Kidney (tissue), 14 donors: ENCODE data around the gene CCR6. TPM values are rescaled to one million over a fixed set of nuclear protein-coding genes. Genes with fewer than 3 reads are reported as not detected.

Experiments
- DNase-seq, 5 donors: peaks; one replicate each; pipeline ENCODE4 v3.0.0-alpha.2; 2013 to 2020
- FAIRE-seq: peaks from 2 replicates; lab custom pipeline; 2012; peaks lifted over from hg19 to GRCh38; lab: Jason Lieb, UNC
- H3K27ac ChIP-seq, 2 donors: one replicate each; pipeline ENCODE4 v1.7.0; 2013; ENCODE audit warnings: low read depth in 2 of 2, low read length in 2 of 2, inconsistent platforms in 1 of 2
- H3K27me3 ChIP-seq: one replicate; pipeline ENCODE4 v1.7.1; 2013; ENCODE audit warnings: low read length, inconsistent platforms; ENCODE audit not compliant: control insufficient read depth, insufficient read depth
- H3K36me3 ChIP-seq, 3 donors: one replicate each; pipeline versions ENCODE4 v1.7.0 to v1.7.1; 2013; ENCODE audit warnings: low read length in 3 of 3, control low read depth in 1 of 3, inconsistent platforms in 1 of 3; ENCODE audit not compliant: insufficient read depth in 3 of 3, control insufficient read depth in 2 of 3
- H3K4me1 ChIP-seq, 3 donors: one replicate each; pipeline versions ENCODE4 v1.7.0 to v1.7.1; 2013; ENCODE audit warnings: low read length in 3 of 3, inconsistent platforms in 1 of 3, low read depth in 1 of 3; ENCODE audit not compliant: control insufficient read depth in 2 of 3, insufficient read depth in 2 of 3
- H3K4me3 ChIP-seq, 3 donors: one replicate each; pipeline versions ENCODE4 v1.7.0 to v1.8.1; 2013; ENCODE audit warnings: low read length in 3 of 3, control low read depth in 1 of 3, inconsistent platforms in 1 of 3
- H3K9ac ChIP-seq, 3 donors: one replicate each; pipeline versions ENCODE4 v1.7.0 to v1.7.1; 2013; ENCODE audit warnings: low read length in 3 of 3, control low read depth in 1 of 3, inconsistent platforms in 1 of 3
- H3K9me3 ChIP-seq, 3 donors: one replicate each; pipeline versions ENCODE4 v1.7.0 to v1.7.1; 2013; ENCODE audit warnings: low read length in 3 of 3, control low read depth in 1 of 3, inconsistent platforms in 1 of 3; ENCODE audit not compliant: control insufficient read depth in 2 of 3, insufficient read depth in 1 of 3
- intact Hi-C: fragments of 100-400 bp; cut with DNase I; formaldehyde crosslinking; loops from one replicate; pipeline ENCODE4 v1.11.1; 2022
- polyA plus RNA-seq: library from polyadenylated mRNA; stranded (reverse); fragments of 350-450 nt; fragmentation: Illumina TruSeq; extraction: RNeasy Lipid Tissue Mini Kit (QIAGEN cat#74804); gene quantifications from one replicate; pipeline ENCODE4 v1.2.3, GENCODE V29; 2014; ENCODE audit warnings: low read depth, low replicate concordance; ENCODE audit not compliant: insufficient read depth
- total RNA-seq: library from RNA; stranded (reverse); fragmentation: NEBNext Ultra II Directional; extraction: Animal tissue kit (Norgen Biotek cat#: 25700); gene quantifications from one replicate; pipeline ENCODE4 v1.2.1, GENCODE V29; 2021
- TF ChIP-seq, protein P1 (sequence below): IDR thresholded peaks from 3 replicates; pipeline ENCODE4 v1.5.1; 2012; ENCODE audit warnings: mild to moderate bottlenecking, moderate library complexity, borderline replicate concordance; ENCODE audit not compliant: insufficient read depth; ENCODE audit errors: extremely low read depth
- donor health status: control.
- donor health status: control.
- donor health status: control.
- donor health status: control.
- donor health status: control.
- donor health status: DM: yes; HTN: yes; CAD: no.
- donor health status: Normal renal cell carcinoma (clear cell type).

The CCR6 gene
- total and polyA plus RNA-seq, 2 donors from 2014 or later: 0.43 to 0.54 TPM

DNA sequence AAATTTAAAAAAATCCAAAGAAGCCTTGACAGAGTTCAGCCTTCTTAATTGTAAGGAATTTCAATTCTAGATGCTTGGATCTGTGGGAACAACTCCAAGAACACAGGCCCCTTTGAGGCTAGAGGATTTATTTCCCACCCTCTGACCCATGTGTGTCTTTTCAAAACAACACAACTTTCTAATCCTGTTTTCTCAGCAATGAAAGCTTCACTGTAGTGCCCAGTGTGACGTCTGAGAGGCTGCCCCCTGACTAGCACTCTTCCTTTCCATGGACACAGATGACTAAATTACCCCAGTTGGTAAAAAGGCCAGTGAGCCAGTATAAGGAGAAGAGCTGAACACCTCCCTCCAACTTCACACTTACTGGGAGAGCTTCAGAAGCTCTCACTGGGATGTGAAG is 16.5 kb upstream of the CCR6 start:
- Histone ChIP-seq H3K36me3 (no peaks in the 10 kb centered on the region), H3K4me3 (no peak overlapping the region), H3K9ac (no peak overlapping the region), H3K9me3 (no peaks in the 10 kb centered on the region), H3K4me1 (no peaks in the 10 kb centered on the region), H3K27me3 (no peaks in the 10 kb centered on the region), H3K27ac (no peak overlapping the region)
- peak in 3 of 5 donors; percentile 41 to 70 (median 68) for DNase-seq
- TF ChIP-seq, protein P1, sequence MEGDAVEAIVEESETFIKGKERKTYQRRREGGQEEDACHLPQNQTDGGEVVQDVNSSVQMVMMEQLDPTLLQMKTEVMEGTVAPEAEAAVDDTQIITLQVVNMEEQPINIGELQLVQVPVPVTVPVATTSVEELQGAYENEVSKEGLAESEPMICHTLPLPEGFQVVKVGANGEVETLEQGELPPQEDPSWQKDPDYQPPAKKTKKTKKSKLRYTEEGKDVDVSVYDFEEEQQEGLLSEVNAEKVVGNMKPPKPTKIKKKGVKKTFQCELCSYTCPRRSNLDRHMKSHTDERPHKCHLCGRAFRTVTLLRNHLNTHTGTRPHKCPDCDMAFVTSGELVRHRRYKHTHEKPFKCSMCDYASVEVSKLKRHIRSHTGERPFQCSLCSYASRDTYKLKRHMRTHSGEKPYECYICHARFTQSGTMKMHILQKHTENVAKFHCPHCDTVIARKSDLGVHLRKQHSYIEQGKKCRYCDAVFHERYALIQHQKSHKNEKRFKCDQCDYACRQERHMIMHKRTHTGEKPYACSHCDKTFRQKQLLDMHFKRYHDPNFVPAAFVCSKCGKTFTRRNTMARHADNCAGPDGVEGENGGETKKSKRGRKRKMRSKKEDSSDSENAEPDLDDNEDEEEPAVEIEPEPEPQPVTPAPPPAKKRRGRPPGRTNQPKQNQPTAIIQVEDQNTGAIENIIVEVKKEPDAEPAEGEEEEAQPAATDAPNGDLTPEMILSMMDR: no peak
- intact Hi-C loops: no loop called here
- FAIRE-seq: no peak

DNA sequence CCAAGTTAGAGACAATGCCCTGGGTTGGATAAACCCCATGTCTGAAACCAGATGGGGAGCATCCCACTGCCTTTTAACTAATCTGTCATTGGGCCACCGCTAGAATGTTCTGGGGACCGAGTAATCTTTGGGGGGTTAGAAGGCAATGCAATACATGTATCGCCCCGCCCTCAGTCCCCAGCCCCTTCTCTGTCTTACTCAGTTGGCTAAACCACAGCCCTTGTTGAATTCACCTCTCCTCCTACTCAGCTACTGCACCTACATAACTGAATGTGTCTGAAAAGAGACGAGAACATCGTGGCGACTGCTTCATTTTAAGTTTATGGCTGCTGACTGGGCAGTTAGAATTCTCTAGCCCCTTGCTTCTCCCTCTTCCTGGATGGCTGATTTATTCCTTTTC is 15.1 kb upstream of the CCR6 start:
- Histone ChIP-seq H3K27ac (no peak overlapping the region), H3K4me3 (no peak overlapping the region), H3K27me3 (no peaks in the 10 kb centered on the region), H3K36me3 (no peaks in the 10 kb centered on the region), H3K4me1 (no peaks in the 10 kb centered on the region), H3K9me3 (no peaks in the 10 kb centered on the region), H3K9ac (no peak overlapping the region)
- FAIRE-seq (no peak), DNase-seq (no peak)
- intact Hi-C loops: no loop called here
- TF ChIP-seq, protein P1: no peak

DNA sequence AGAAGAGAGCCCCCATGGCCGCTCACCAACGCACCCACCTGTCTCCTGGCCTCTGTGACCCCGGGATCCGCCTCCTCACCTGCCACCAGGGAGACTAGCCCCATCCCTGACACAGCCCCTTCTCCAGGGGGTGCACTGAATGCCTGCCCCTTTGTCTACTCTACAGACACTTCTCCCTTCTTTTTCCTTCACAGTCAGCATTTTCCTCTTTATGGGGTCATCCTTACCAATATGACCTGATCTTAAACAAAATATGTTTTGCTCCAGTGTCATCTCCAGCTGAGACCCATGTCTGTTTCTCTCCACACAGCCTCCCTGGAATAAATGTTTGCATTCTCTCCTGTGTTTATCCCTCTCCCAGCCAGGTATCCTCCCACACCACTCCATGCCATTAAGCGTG is 14.6 kb upstream of the CCR6 start:
- intact Hi-C loops: no loop called here

DNA sequence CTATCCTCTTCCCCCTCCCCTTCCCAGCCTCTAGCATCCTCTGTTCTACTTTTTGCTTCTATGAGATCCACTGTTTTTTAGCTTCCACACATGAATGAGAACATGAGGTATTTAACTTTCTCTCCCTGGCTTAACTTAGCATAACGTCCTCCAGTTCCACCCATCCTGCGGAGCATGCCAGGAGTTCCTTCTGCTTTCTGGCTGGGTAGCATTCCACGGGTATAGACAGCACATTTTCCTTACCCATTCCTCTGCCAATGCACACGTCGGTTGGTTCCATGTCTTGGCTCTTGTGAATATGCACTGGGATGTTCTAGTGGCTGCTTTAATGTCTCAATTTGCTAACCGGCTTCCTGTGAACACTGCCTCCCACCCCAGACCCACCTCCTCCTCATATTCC is 13.2 kb upstream of the CCR6 start:
- Histone ChIP-seq H3K27me3 (no peaks in the 10 kb centered on the region), H3K27ac (no peak overlapping the region), H3K9me3 (no peaks in the 10 kb centered on the region), H3K4me1 (no peaks in the 10 kb centered on the region), H3K36me3 (no peaks in the 10 kb centered on the region), H3K9ac (no peak overlapping the region), H3K4me3 (no peak overlapping the region)
- intact Hi-C loops: no loop called here
- FAIRE-seq (no peak), DNase-seq (no peak)
- TF ChIP-seq, protein P1: no peak

More for the DNA sequence above, 14.6 kb upstream of the CCR6 start:
- no peaks in the 10 kb centered on the region for H3K9me3 ChIP-seq
- H3K27ac ChIP-seq: no peak overlapping the region
- H3K4me1 ChIP-seq: no peaks in the 10 kb centered on the region
- H3K9ac ChIP-seq: no peak overlapping the region
- TF ChIP-seq, protein P1: no peak
- DNase-seq: no peak
- no peaks in the 10 kb centered on the region for H3K36me3 ChIP-seq
- H3K27me3 ChIP-seq: no peaks in the 10 kb centered on the region
- FAIRE-seq: no peak
- H3K4me3 ChIP-seq: no peak overlapping the region
